PC-3 (cell line): ENCODE data around the gene NDUFAF3. TPM values are rescaled to one million over a fixed set of nuclear protein-coding genes. Genes with fewer than 3 reads are reported as not detected.

Source experiments
- ATAC-seq: fragments of 200-7000 bp; cut with Tn5 transposase; 2 replicates; pipeline ENCODE4 v1.9.1; 2020; ENCODE audit warnings: mild to moderate bottlenecking, moderate library complexity
- BruUV-seq: library from RNA; stranded (reverse); fragments of 400-500 nt; replicated peaks from 2 replicates; lab custom pipeline; 2021; lab: Mats Ljungman, UMichigan
- CTCF ChIA-PET: fragments of 300-600 bp; sonication (Branson Sonifier 250); formaldehyde crosslinking; loops from one replicate; lab custom pipeline; 2022; ENCODE audit warnings: antibody characterized with exemption; lab: Charles Lee
- POLR2A ChIA-PET: fragments of 300-600 bp; sonication (Branson Sonifier 250); formaldehyde crosslinking; loops from one replicate; lab custom pipeline; 2022; ENCODE audit warnings: antibody characterized with exemption; ENCODE audit not compliant: unreplicated experiment; lab: Charles Lee
- DNase-seq: peaks from one replicate; pipeline ENCODE4 v3.0.0-alpha.2; 2015
- H2AFZ ChIP-seq: fragments of 300-600 bp; sonication (generic); 2 replicates; pipeline ENCODE4 v1.6.0; 2016; ENCODE audit warnings: antibody characterized with exemption, low read length
- H3F3A ChIP-seq: fragments of 300-600 bp; sonication (generic); one replicate; pipeline ENCODE4 v1.6.0; 2017; ENCODE audit warnings: antibody characterized with exemption, low read length, control low read depth, mild to moderate bottlenecking; ENCODE audit not compliant: unreplicated experiment
- H3K27ac ChIP-seq: fragments of 300-600 bp; sonication (generic); 2 replicates; pipeline ENCODE4 v1.5.1; 2016; ENCODE audit warnings: mild to moderate bottlenecking, low read length
- H3K27me3 ChIP-seq: fragments of 300-600 bp; sonication (generic); 2 replicates; pipeline ENCODE4 v1.6.1; 2016; ENCODE audit warnings: low read length, mixed read lengths
- H3K36me3 ChIP-seq: fragments of 300-600 bp; sonication (generic); 2 replicates; pipeline ENCODE4 v1.6.1; 2016; ENCODE audit warnings: low read depth, mixed run types, low read length, mixed read lengths
- H3K4me1 ChIP-seq: fragments of 300-600 bp; sonication (generic); 2 replicates; pipeline ENCODE4 v1.5.1; 2016; ENCODE audit warnings: low read length; ENCODE audit not compliant: insufficient read depth
- H3K4me2 ChIP-seq: fragments of 300-600 bp; sonication (generic); 2 replicates; pipeline ENCODE4 v1.6.0; 2016; ENCODE audit warnings: low read length
- H3K4me3 ChIP-seq: fragments of 300-600 bp; sonication (generic); 2 replicates; pipeline ENCODE4 v1.5.1; 2016; ENCODE audit warnings: mild to moderate bottlenecking, low read length, mixed read lengths
- H3K79me2 ChIP-seq: fragments of 300-600 bp; sonication (generic); 2 replicates; pipeline ENCODE4 v1.6.1; 2017; ENCODE audit warnings: low read length, mixed read lengths
- H3K9ac ChIP-seq: fragments of 300-600 bp; sonication (generic); 2 replicates; pipeline ENCODE4 v1.6.0; 2016; ENCODE audit warnings: mild to moderate bottlenecking, low read length
- H3K9me2 ChIP-seq: fragments of 300-600 bp; sonication (generic); replicated peaks from 2 replicates; pipeline ENCODE4 v1.6.1; 2016; ENCODE audit warnings: mixed run types, low read length, mixed read lengths
- H3K9me3 ChIP-seq: fragments of 300-600 bp; sonication (generic); 2 replicates; pipeline ENCODE4 v1.6.1; 2016; ENCODE audit warnings: low read length, mixed read lengths
- H4K20me1 ChIP-seq: fragments of 300-600 bp; sonication (generic); 2 replicates; pipeline ENCODE4 v1.6.1; 2016; ENCODE audit warnings: low read length, mixed read lengths
- CTCF ChIP-seq: fragments of 300-600 bp; sonication (generic); conservative IDR thresholded peaks from 2 replicates; pipeline ENCODE4 v1.5.1; 2017; ENCODE audit warnings: antibody characterized with exemption, low read depth, mild to moderate bottlenecking, low read length
- EZH2 ChIP-seq: fragments of 300-600 bp; sonication (generic); IDR thresholded peaks from one replicate; pipeline ENCODE4 v1.6.1; 2017; ENCODE audit warnings: antibody characterized with exemption, mild to moderate bottlenecking, low read length; ENCODE audit not compliant: unreplicated experiment
- EZH2phosphoT487 ChIP-seq: fragments of 300-600 bp; sonication (generic); IDR thresholded peaks from 2 replicates; pipeline ENCODE4 v1.6.1; 2018; ENCODE audit warnings: mild to moderate bottlenecking, antibody characterized with exemption, low read length, borderline replicate concordance
- intact Hi-C: fragments of 100-400 bp; cut with micrococcal nuclease; formaldehyde crosslinking; loops from 2 replicates; pipeline ENCODE4 v1.9.0; 2023
- total RNA-seq: library from RNA; depleted of rRNA; stranded (reverse); fragments of >200 nt; gene quantifications from 2 replicates; pipeline ENCODE4 v1.2.3, GENCODE V29; 2014

The NDUFAF3 gene
- total RNA-seq, 1 experiment from 2014 or later = 211 TPM

GRCh38 chr3:48979451-48979850, 42.5 kb upstream of the NDUFAF3 start:
- ATAC-seq = no peak
- no TSS peak for BruUV-seq
- Histone ChIP-seq H3K4me2 (no peak overlapping the region), H3K9me3 (no peaks in the 10 kb centered on the region), H3K27ac (no peak overlapping the region), H3K4me1 (no peaks in the 10 kb centered on the region), H3K79me2 (no peaks in the 10 kb centered on the region), H3K36me3 (peaks cover 47% of the 10 kb centered on the region), H3K4me3 (no peak overlapping the region), H2AFZ (no peak overlapping the region), H3K9ac (no peak overlapping the region), H3F3A (no peaks in the 10 kb centered on the region), H3K27me3 (no peaks in the 10 kb centered on the region), H3K9me2 (no peaks in the 10 kb centered on the region), H4K20me1 (no peaks in the 10 kb centered on the region)
- ChIA-PET POLR2A (interaction anchor here (0.5 kb wide), 1 partner anchor 244 kb away, joined by 10 read pairs; no protein-coding TSS in a partner anchor), CTCF (no interaction called here)
- no peak for DNase-seq
- TF ChIP-seq EZH2 = no peak
- no peak for TF ChIP-seq CTCF
- TF ChIP-seq EZH2phosphoT487 = no peak
- intact Hi-C loops = no loop called here

DNA sequence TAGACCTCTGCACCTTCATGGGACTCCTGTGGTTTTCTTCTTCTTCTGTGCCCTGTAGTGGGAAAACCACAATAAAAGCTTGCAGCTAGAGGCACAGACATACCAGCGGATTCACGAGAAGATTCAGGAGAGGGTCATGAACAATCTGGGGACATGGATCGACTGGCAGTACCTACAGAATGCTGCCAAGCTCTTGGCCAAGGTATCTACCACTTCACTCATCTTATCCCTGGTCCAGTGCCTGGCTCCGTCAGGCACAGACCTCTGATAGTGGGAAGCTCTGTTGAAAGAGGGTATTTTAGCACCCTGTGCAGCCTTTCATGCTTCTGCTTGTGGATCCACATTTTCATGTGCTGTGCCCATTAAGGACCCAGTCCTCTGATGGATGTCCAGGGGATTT, 41.6 kb upstream of the NDUFAF3 start:
- no peaks in the 10 kb centered on the region for H3K9me3 ChIP-seq
- ATAC-seq (no peak), DNase-seq (no peak)
- H3F3A ChIP-seq = no peaks in the 10 kb centered on the region
- no peak overlapping the region for H2AFZ ChIP-seq
- no peak overlapping the region for H3K4me2 ChIP-seq
- H3K27me3 ChIP-seq = no peaks in the 10 kb centered on the region
- no peak overlapping the region for H3K27ac ChIP-seq
- H3K79me2 ChIP-seq = no peaks in the 10 kb centered on the region
- intact Hi-C loops = no loop called here
- H3K9me2 ChIP-seq = no peaks in the 10 kb centered on the region
- no peaks in the 10 kb centered on the region for H4K20me1 ChIP-seq
- TF ChIP-seq EZH2phosphoT487 (no peak), EZH2 (no peak), CTCF (no peak)
- ChIA-PET CTCF (no interaction called here), POLR2A (no interaction called here)
- H3K4me3 ChIP-seq = no peak overlapping the region
- peaks cover 44% of the 10 kb centered on the region for H3K36me3 ChIP-seq
- H3K9ac ChIP-seq = no peak overlapping the region
- no TSS peak for BruUV-seq
- H3K4me1 ChIP-seq = no peaks in the 10 kb centered on the region

DNA sequence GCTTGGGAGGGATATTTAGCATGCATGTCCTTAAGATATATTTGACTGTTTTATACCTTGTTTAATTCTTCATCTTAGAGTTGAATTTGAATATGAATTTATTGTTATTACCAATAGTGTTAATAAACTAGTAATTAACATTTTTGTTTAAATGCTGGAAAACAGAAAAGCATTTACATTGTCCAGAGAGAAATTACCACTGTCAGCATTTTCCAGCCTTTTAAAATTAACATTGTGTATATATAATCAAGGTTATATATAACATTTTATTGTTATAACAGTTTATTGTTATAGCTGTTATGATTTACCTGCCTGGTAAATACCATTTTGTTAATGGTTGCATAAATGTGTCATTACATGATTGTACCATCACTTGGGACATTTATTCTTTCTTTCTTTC, 39.9 kb upstream of the NDUFAF3 start:
- peaks cover 44% of the 10 kb centered on the region for H3K36me3 ChIP-seq
- no peak overlapping the region for H3K4me3 ChIP-seq
- no peaks in the 10 kb centered on the region for H3K9me2 ChIP-seq
- H4K20me1 ChIP-seq = no peaks in the 10 kb centered on the region
- ChIA-PET POLR2A (no interaction called here), CTCF (no interaction called here)
- no peak overlapping the region for H2AFZ ChIP-seq
- H3K27ac ChIP-seq = no peak overlapping the region
- H3K9ac ChIP-seq = no peak overlapping the region
- no peaks in the 10 kb centered on the region for H3K9me3 ChIP-seq
- ATAC-seq (no peak), DNase-seq (no peak)
- no TSS peak for BruUV-seq
- H3K79me2 ChIP-seq = no peaks in the 10 kb centered on the region
- H3F3A ChIP-seq = no peaks in the 10 kb centered on the region
- intact Hi-C loops = no loop called here
- TF ChIP-seq CTCF (no peak), EZH2phosphoT487 (no peak), EZH2 (no peak)
- no peak overlapping the region for H3K4me2 ChIP-seq
- H3K27me3 ChIP-seq = no peaks in the 10 kb centered on the region
- H3K4me1 ChIP-seq = no peaks in the 10 kb centered on the region
